Liver (tissue), 9 donors: ENCODE measurements around the gene PRSS8. TPM values are rescaled to one million over a fixed set of nuclear protein-coding genes. Genes with fewer than 3 reads are reported as not detected.

Source experiments
- DNase-seq: peaks from one replicate; pipeline ENCODE4 v3.0.0-alpha.2; 2017; ENCODE audit warnings: low spot score
- H3K27ac ChIP-seq, 2 donors: one replicate each; pipeline ENCODE4 v1.7.0; 2013; ENCODE audit warnings: inconsistent platforms in 2 of 2, low read length in 2 of 2, control low read depth in 1 of 2, low read depth in 1 of 2, mild to moderate bottlenecking in 1 of 2
- H3K27me3 ChIP-seq, 4 donors: one replicate each; pipeline versions ENCODE4 v1.6.1 to v1.7.0; 2013; ENCODE audit warnings: low read length in 3 of 4, inconsistent platforms in 1 of 4, mild to moderate bottlenecking in 1 of 4, moderate library complexity in 1 of 4; ENCODE audit not compliant: control insufficient read depth in 4 of 4, insufficient read depth in 4 of 4
- H3K36me3 ChIP-seq, 4 donors: one replicate each; pipeline versions ENCODE4 v1.6.1 to v1.7.0; 2013; ENCODE audit warnings: low read length in 3 of 4, mild to moderate bottlenecking in 3 of 4, low read depth in 1 of 4, moderate library complexity in 1 of 4; ENCODE audit not compliant: control insufficient read depth in 4 of 4, insufficient read depth in 3 of 4
- H3K4me1 ChIP-seq, 4 donors: one replicate each; pipeline versions ENCODE4 v1.6.1 to v1.7.0; 2013; ENCODE audit warnings: low read length in 3 of 4, mild to moderate bottlenecking in 3 of 4, moderate library complexity in 1 of 4; ENCODE audit not compliant: control insufficient read depth in 4 of 4, insufficient read depth in 4 of 4
- H3K4me3 ChIP-seq, 3 donors: one replicate each; pipeline versions ENCODE4 v1.6.1 to v1.7.0; 2013; ENCODE audit warnings: low read length in 3 of 3, control low read depth in 1 of 3, low read depth in 1 of 3, mild to moderate bottlenecking in 1 of 3
- H3K9ac ChIP-seq, 2 donors: one replicate each; pipeline ENCODE4 v1.7.0; 2013; ENCODE audit warnings: low read length in 2 of 2, mild to moderate bottlenecking in 2 of 2, moderate library complexity in 2 of 2, control low read depth in 1 of 2, low read depth in 1 of 2
- H3K9me3 ChIP-seq, 4 donors: one replicate each; pipeline versions ENCODE4 v1.6.1 to v1.7.0; 2013; ENCODE audit warnings: low read length in 3 of 4; ENCODE audit not compliant: control insufficient read depth in 4 of 4
- ATF3 ChIP-seq: IDR thresholded peaks from 2 replicates; pipeline ENCODE4 v1.6.1; 2016; ENCODE audit warnings: antibody characterized with exemption
- CTCF ChIP-seq: fragments of 150-350 bp; IDR thresholded peaks from 2 replicates; pipeline ENCODE4 v1.5.1; 2017; ENCODE audit warnings: improper control_type of control experiment, low read depth, low read length; ENCODE audit not compliant: missing input control
- FOXA1 ChIP-seq: IDR thresholded peaks from 2 replicates; pipeline ENCODE4 v1.6.1; 2016; ENCODE audit warnings: antibody characterized with exemption
- FOXA2 ChIP-seq: IDR thresholded peaks from 2 replicates; pipeline ENCODE4 v1.6.1; 2016; ENCODE audit warnings: antibody characterized with exemption
- GABPA ChIP-seq, 2 donors: IDR thresholded peaks in 1 of 2; conservative IDR thresholded peaks in 1 of 2; 2 replicates each; pipeline ENCODE4 v1.6.1; 2016; ENCODE audit warnings: antibody characterized with exemption in 2 of 2, mild to moderate bottlenecking in 1 of 2, moderate library complexity in 1 of 2
- HNF4A ChIP-seq, 2 donors: conservative IDR thresholded peaks; 2 replicates each; pipeline ENCODE4 v1.6.1; 2016; ENCODE audit warnings: antibody characterized with exemption in 2 of 2, mild to moderate bottlenecking in 2 of 2
- HNF4G ChIP-seq: IDR thresholded peaks from 2 replicates; pipeline ENCODE4 v1.6.1; 2016; ENCODE audit warnings: antibody characterized with exemption
- JUND ChIP-seq, 2 donors: IDR thresholded peaks; 2 replicates each; pipeline ENCODE4 v1.6.1; 2016; ENCODE audit warnings: antibody characterized with exemption in 2 of 2
- MAX ChIP-seq: IDR thresholded peaks from 2 replicates; pipeline ENCODE4 v1.6.1; 2016; ENCODE audit warnings: antibody characterized with exemption
- NR2F2 ChIP-seq: IDR thresholded peaks from 2 replicates; pipeline ENCODE4 v1.6.1; 2016; ENCODE audit warnings: antibody characterized with exemption
- RAD21 ChIP-seq, 2 donors: IDR thresholded peaks; 2 replicates each; pipeline ENCODE4 v1.6.1; 2016; ENCODE audit warnings: antibody characterized with exemption in 2 of 2, mild to moderate bottlenecking in 2 of 2
- REST ChIP-seq: IDR thresholded peaks from 2 replicates; pipeline ENCODE4 v1.6.1; 2016; ENCODE audit warnings: antibody characterized with exemption, mild to moderate bottlenecking
- RXRA ChIP-seq, 2 donors: IDR thresholded peaks; 2 replicates each; pipeline ENCODE4 v1.6.1; 2017 to 2018; ENCODE audit warnings: antibody characterized with exemption in 2 of 2, mild to moderate bottlenecking in 1 of 2
- SP1 ChIP-seq: IDR thresholded peaks from 2 replicates; pipeline ENCODE4 v1.6.1; 2018; ENCODE audit warnings: antibody characterized with exemption, mild to moderate bottlenecking
- TAF1 ChIP-seq: conservative IDR thresholded peaks from 2 replicates; pipeline ENCODE4 v1.6.1; 2016; ENCODE audit warnings: antibody characterized with exemption, mild to moderate bottlenecking
- YY1 ChIP-seq: IDR thresholded peaks from 2 replicates; pipeline ENCODE4 v1.6.1; 2016; ENCODE audit warnings: antibody characterized with exemption, mild to moderate bottlenecking
- ZBTB33 ChIP-seq: IDR thresholded peaks from 2 replicates; pipeline ENCODE4 v1.6.1; 2016; ENCODE audit warnings: antibody characterized with exemption
- WGBS: extraction: QIAGEN DNeasy Blood & Tissue Kit; methylation state at CpG from one replicate; pipeline ENCODE4 v1.1.7; 2013; 5-methylcytosine and 5-hydroxymethylcytosine counted together
- polyA plus RNA-seq, 2 donors: library from polyadenylated mRNA; stranded (reverse) in 1 of 2; unstranded in 1 of 2; fragments of 200-250 nt in 1 of 2; fragments of >200 nt in 1 of 2; fragmentation: Nextera tagmentation in 1 of 2; extraction: Ambion mirVana in 1 of 2; gene quantifications; one replicate each; pipeline versions ENCODE4 v1.2.1 to v1.2.3, GENCODE V29; 2013 to 2015
- total RNA-seq, 2 donors: library from RNA; depleted of rRNA; stranded (reverse); fragments of >200 nt; gene quantifications; one replicate each; pipeline ENCODE4 v1.2.3, GENCODE V29; 2014
- donor health status: healthy.
- donor health status: healthy.
- donor health status: healthy.
- donor health status: healthy.
- donor health status: healthy.

The PRSS8 gene
- total and polyA plus RNA-seq, 4 donors: 1.1 to 50.1 (median 8.4) TPM

GRCh38 chr16:31087971-31088370 is 47.6 kb downstream of the PRSS8 start:
- no peaks in the 10 kb centered on the region for H3K9me3 ChIP-seq
- TF ChIP-seq ATF3 (no peak), TAF1 (no peak), YY1 (no peak), GABPA (IDR thresholded peaks at IDR 0.05 in 1 of 2, conservative IDR thresholded peaks at IDR 0.05 in 1 of 2) (no peak), REST (no peak), FOXA2 (no peak), RXRA (IDR thresholded peaks at IDR 0.05) (no peak), RAD21 (IDR thresholded peaks at IDR 0.05) (no peak), JUND (IDR thresholded peaks at IDR 0.05) (no peak), CTCF (no peak), FOXA1 (no peak), SP1 (no peak), HNF4G (no peak), HNF4A (conservative IDR thresholded peaks at IDR 0.05) (no peak)
- peaks cover 0 to 8% (median 6%) of the 10 kb centered on the region in 4 donors for H3K4me1 ChIP-seq
- WGBS: 89% methylated on average over 5 of the region's 5 CpGs
- H3K4me3 ChIP-seq: no peak overlapping the region
- DNase-seq: no peak
- no peaks in the 10 kb centered on the region for H3K27me3 ChIP-seq
- H3K36me3 ChIP-seq: peaks cover 13 to 47% (median 30%) of the 10 kb centered on the region in 4 donors
- no peak overlapping the region for H3K27ac ChIP-seq
- no peak overlapping the region for H3K9ac ChIP-seq

- Histone ChIP-seq H3K27me3 (no peaks in the 10 kb centered on the region), H3K27ac (no peak overlapping the region), H3K36me3 (peaks cover 13 to 47% (median 30%) of the 10 kb centered on the region in 4 donors), H3K4me3 (no peak overlapping the region), H3K9me3 (no peaks in the 10 kb centered on the region), H3K4me1 (peaks cover 0 to 3% (median 2%) of the 10 kb centered on the region in 4 donors), H3K9ac (no peak overlapping the region)
- DNase-seq: no peak
- 94% methylated on average over 8 of the region's 8 CpGs for WGBS
- TF ChIP-seq ZBTB33: no peak
- no peak for TF ChIP-seq CTCF
- no peak for TF ChIP-seq REST
- TF ChIP-seq HNF4A (conservative IDR thresholded peaks at IDR 0.05): no peak
- TF ChIP-seq ATF3: no peak
- no peak for TF ChIP-seq JUND (IDR thresholded peaks at IDR 0.05)
- TF ChIP-seq SP1: no peak
- TF ChIP-seq HNF4G: no peak
- no peak for TF ChIP-seq TAF1
- TF ChIP-seq RXRA (IDR thresholded peaks at IDR 0.05): no peak
- TF ChIP-seq FOXA1: no peak
- no peak for TF ChIP-seq FOXA2
- TF ChIP-seq MAX: no peak
- TF ChIP-seq NR2F2: no peak
- TF ChIP-seq YY1: no peak
These were observed 48.0 kb downstream of the PRSS8 start for GRCh38 chr16:31087481-31087880.
